Measurements from ENCODE around the gene DHRS3. TPM values are rescaled to one million over a fixed set of nuclear protein-coding genes. Genes with fewer than 3 reads are reported as not detected.

Gene DHRS3
- total RNA-seq, 1 donor from 2014 or later: 31.5 TPM

- no peak for DNase-seq
Observed at GRCh38 chr1:12552951-12553921, 64.8 kb downstream of the DHRS3 start.

GRCh38 chr1:12552111-12552888 is 65.7 kb downstream of the DHRS3 start:
- no peak for DNase-seq

GRCh38 chr1:12551584-12551983 is 66.4 kb downstream of the DHRS3 start:
- DNase-seq: no peak

- peak; percentile 75 for DNase-seq
Observed at GRCh38 chr1:12549460-12550349, 68.3 kb downstream of the DHRS3 start.

GRCh38 chr1:12548973-12549459 is 69.0 kb downstream of the DHRS3 start:
- no peak for DNase-seq

- DNase-seq: no peak
Observed at GRCh38 chr1:12548279-12548972, 69.6 kb downstream of the DHRS3 start.

GRCh38 chr1:12547586-12548225 is 70.3 kb downstream of the DHRS3 start:
- DNase-seq: no peak

- DNase-seq: peak; percentile 70
Observed at GRCh38 chr1:12546771-12547585, 71.0 kb downstream of the DHRS3 start.

GRCh38 chr1:12544992-12545391 is 73.0 kb downstream of the DHRS3 start:
- DNase-seq: no peak

- no peak for DNase-seq
Observed at GRCh38 chr1:12544357-12544756, 73.7 kb downstream of the DHRS3 start.

GRCh38 chr1:12543740-12544154 is 74.3 kb downstream of the DHRS3 start:
- DNase-seq: no peak

- DNase-seq: no peak
Observed at GRCh38 chr1:12542616-12543592, 75.1 kb downstream of the DHRS3 start.

GRCh38 chr1:12542138-12542465 is 75.9 kb downstream of the DHRS3 start:
- no peak for DNase-seq

- DNase-seq: no peak
Observed at GRCh38 chr1:12541274-12542137, 76.5 kb downstream of the DHRS3 start.

- no peak for DNase-seq
Observed at GRCh38 chr1:12540580-12541273, 77.3 kb downstream of the DHRS3 start.

GRCh38 chr1:12539705-12540579 is 78.1 kb downstream of the DHRS3 start:
- no peak for DNase-seq
